SK-N-SH treated with all-trans-retinoic acid at 6 μM for 48 hours (cell line): ENCODE data around the gene HMGA1.

Experiments used
- PPARA ChIP-seq: fragments of 250-450 bp; sonication (Bioruptor Pico); IDR thresholded peaks from 2 replicates; pipeline ENCODE4 v1.5.0; 2020; ENCODE audit warnings: mild to moderate bottlenecking, borderline replicate concordance
- ZFP3 ChIP-seq: fragments of 250-450 bp; sonication (Bioruptor Pico); IDR thresholded peaks from 2 replicates; pipeline ENCODE4 v1.5.0; 2020; ENCODE audit warnings: mild to moderate bottlenecking, moderate library complexity
- ZFP30 ChIP-seq: fragments of 450-650 bp; formaldehyde crosslinking; IDR thresholded peaks from 2 replicates; pipeline ENCODE4 v1.5.0; 2022; ENCODE audit warnings: mild to moderate bottlenecking, moderate library complexity
- ZNF70 ChIP-seq: fragments of 450-650 bp; formaldehyde crosslinking; IDR thresholded peaks from 2 replicates; pipeline ENCODE4 v1.5.0; 2020; ENCODE audit warnings: mild to moderate bottlenecking, moderate library complexity
- TF ChIP-seq, protein P1 (sequence below): fragments of 250-450 bp; sonication (Bioruptor Pico); IDR thresholded peaks from 2 replicates; pipeline ENCODE4 v1.5.1; 2021; ENCODE audit warnings: mild to moderate bottlenecking, moderate library complexity
- TF ChIP-seq, protein P2 (sequence below): fragments of 250-450 bp; sonication (Bioruptor Pico); IDR thresholded peaks from 2 replicates; pipeline ENCODE4 v1.8.0; 2020; ENCODE audit warnings: mild to moderate bottlenecking, moderate library complexity, borderline replicate concordance

DNA sequence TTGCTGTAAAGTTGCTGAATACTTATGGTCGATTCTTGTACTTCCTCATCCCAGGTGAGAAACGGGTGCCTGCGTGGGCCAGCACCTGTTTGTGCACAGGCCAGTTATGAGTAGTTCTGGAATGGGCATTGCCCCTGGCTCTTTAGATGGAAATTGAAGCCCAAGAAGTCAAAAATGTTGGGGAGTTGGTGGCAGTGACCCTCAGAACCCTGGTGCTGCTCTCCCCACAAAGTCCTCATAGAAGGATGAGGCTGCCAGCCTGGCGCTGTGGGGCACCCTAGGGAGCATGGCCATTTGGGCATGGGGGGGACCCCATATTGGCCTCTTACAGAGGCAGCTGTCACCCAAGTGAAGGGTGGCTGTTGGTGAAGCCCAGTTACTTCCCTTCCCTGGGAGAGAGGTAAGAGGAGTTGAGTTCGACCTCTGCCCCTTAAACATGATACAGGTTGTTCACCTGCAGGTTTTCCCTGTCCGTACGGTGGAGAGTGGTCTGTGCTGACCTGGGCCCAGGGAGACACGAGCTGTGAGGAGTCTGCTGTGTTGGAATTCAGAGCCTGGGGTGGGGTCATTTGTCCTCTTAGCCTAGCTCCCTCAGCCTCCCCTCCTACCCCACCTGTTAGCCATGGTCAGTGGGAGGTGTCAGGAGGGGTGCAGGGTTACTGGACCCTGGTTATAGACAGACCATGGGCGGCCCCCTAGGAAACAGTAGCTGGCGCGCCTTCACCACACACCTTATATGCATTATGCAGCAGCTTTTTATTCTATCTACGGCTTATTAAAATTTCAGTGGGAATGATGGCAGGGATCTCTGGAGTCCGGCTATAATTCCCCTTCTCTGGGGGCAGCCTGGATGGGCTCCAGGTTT, 4.9 kb downstream of the HMGA1 start:
- no peak for TF ChIP-seq ZFP30 (CRISPR knock-in tag)
- TF ChIP-seq, protein P1, sequence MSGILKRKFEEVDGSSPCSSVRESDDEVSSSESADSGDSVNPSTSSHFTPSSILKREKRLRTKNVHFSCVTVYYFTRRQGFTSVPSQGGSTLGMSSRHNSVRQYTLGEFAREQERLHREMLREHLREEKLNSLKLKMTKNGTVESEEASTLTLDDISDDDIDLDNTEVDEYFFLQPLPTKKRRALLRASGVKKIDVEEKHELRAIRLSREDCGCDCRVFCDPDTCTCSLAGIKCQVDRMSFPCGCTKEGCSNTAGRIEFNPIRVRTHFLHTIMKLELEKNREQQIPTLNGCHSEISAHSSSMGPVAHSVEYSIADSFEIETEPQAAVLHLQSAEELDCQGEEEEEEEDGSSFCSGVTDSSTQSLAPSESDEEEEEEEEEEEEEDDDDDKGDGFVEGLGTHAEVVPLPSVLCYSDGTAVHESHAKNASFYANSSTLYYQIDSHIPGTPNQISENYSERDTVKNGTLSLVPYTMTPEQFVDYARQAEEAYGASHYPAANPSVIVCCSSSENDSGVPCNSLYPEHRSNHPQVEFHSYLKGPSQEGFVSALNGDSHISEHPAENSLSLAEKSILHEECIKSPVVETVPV (CRISPR knock-in tag): no peak
- no peak for TF ChIP-seq ZNF70 (CRISPR knock-in tag)
- no peak for TF ChIP-seq ZFP3 (CRISPR knock-in tag)
- TF ChIP-seq PPARA (CRISPR knock-in tag): no peak
- TF ChIP-seq, protein P2, sequence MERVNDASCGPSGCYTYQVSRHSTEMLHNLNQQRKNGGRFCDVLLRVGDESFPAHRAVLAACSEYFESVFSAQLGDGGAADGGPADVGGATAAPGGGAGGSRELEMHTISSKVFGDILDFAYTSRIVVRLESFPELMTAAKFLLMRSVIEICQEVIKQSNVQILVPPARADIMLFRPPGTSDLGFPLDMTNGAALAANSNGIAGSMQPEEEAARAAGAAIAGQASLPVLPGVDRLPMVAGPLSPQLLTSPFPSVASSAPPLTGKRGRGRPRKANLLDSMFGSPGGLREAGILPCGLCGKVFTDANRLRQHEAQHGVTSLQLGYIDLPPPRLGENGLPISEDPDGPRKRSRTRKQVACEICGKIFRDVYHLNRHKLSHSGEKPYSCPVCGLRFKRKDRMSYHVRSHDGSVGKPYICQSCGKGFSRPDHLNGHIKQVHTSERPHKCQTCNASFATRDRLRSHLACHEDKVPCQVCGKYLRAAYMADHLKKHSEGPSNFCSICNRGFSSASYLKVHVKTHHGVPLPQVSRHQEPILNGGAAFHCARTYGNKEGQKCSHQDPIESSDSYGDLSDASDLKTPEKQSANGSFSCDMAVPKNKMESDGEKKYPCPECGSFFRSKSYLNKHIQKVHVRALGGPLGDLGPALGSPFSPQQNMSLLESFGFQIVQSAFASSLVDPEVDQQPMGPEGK (CRISPR knock-in tag): no peak
